SK-N-SH (cell line): ENCODE measurements around the gene NSL1.

Source experiments
- CTCF ChIP-seq: fragments of 200-600 bp; sonication (generic); IDR thresholded peaks from 2 replicates; pipeline ENCODE4 v1.6.1; 2017; ENCODE audit warnings: antibody characterized with exemption, mild to moderate bottlenecking, moderate library complexity
- FOXM1 ChIP-seq: IDR thresholded peaks from 2 replicates; pipeline ENCODE4 v1.4.0; 2012; ENCODE audit warnings: low read depth, mild to moderate bottlenecking
- MAX ChIP-seq: IDR thresholded peaks from 2 replicates; pipeline ENCODE4 v1.4.0; 2012; ENCODE audit warnings: low read depth
- RAD21 ChIP-seq: IDR thresholded peaks from 2 replicates; pipeline ENCODE4 v1.6.1; 2012; ENCODE audit warnings: mild to moderate bottlenecking, low read length

DNA sequence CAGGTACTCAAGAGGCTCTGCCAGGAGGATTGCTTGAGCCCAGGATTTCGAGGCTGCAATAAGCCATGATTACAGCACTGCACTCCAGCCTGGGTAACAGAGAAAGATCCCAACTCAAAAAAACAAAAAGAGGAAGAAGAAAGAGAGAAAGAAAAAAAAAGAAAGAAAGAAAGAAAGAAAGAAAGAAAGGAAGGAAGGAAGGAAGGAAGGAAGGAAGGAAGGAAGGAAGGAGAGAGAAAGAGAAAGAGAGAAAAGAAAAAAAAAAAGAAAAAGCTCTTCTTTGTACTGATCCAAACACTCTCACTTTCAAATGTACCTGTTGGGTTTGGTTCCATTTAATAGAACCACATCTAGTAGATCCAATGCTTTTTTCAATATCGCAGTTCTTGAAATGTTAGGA, 103.8 kb downstream of the NSL1 start:
- TF ChIP-seq CTCF (no peak), MAX (no peak), RAD21 (no peak), FOXM1 (no peak)
